ENCODE results near the gene CSRP3.

Gene CSRP3

DNA sequence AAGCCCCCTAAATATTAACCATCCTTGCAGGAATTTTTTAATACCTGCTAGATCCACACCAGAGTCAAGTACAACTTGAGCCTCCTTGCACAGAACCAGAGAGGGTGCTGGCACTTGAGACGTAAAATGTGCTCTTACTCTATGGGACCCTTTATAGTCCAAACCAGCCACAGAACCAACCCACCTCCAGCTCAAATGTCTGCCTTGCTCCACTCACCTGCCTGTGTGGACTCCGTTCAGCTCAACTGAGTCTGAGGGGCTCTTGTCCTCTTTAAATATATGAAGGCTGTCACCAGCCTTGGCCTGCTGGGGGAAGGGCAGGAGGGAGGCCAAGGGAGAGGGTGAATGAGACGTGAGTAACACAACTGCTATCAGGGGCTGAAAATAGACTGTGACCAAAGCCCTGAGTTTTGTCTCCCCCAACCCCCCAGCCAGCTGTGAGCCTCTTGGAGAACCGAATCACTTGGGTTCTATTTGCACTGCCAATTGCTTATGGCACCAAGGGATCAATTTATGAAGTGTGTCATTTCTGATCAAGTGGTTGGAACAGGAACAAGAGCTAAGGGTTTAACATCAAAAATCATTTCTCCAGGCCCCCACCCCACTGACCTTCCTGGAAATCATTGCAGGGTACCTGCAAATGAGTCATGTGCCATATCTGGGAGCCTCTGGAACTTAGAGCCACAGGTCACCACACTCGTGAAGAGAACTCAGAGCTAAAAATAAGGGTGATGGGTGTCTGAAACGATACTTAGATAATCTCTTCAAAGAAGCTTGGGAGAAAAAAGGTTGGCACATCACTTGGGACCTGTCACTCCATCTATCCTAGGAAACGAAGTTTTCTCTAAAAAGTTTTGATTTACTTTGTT lies at the start of gene CSRP3:
CSRP3 (minus strand) TSS at position 247 of the 869 bp plus-strand sequence. CDS start 9,535 bp downstream, outside the sequence.
- DNase-seq (ENCODE audit: low read depth): no peak
- no peak within 1 kb of the TSS for H3K4me3 ChIP-seq (ENCODE audit: low read depth, low read length)
- TF ChIP-seq MAX (IDR thresholded peaks at IDR 0.05; ENCODE audit: low read depth, low read length): no peak
- TF ChIP-seq POLR2A (IDR thresholded peaks at IDR 0.05; ENCODE audit: extremely low read depth, insufficient read length): no peak
- no peak for TF ChIP-seq MYC (IDR thresholded peaks at IDR 0.05; ENCODE audit: low read depth, low read length)

- TF ChIP-seq POLR2A (IDR thresholded peaks at IDR 0.05; ENCODE audit: extremely low read depth, insufficient read length): no peak
- H3K4me3 ChIP-seq (ENCODE audit: low read depth, low read length): no peak overlapping the region
- DNase-seq (ENCODE audit: low read depth): no peak
These were observed 49.8 kb upstream of the CSRP3 start for GRCh38 chr11:19251577-19251976.

GRCh38 chr11:19246816-19247215 lies 45.0 kb upstream of the CSRP3 start:
- TF ChIP-seq, protein P1, sequence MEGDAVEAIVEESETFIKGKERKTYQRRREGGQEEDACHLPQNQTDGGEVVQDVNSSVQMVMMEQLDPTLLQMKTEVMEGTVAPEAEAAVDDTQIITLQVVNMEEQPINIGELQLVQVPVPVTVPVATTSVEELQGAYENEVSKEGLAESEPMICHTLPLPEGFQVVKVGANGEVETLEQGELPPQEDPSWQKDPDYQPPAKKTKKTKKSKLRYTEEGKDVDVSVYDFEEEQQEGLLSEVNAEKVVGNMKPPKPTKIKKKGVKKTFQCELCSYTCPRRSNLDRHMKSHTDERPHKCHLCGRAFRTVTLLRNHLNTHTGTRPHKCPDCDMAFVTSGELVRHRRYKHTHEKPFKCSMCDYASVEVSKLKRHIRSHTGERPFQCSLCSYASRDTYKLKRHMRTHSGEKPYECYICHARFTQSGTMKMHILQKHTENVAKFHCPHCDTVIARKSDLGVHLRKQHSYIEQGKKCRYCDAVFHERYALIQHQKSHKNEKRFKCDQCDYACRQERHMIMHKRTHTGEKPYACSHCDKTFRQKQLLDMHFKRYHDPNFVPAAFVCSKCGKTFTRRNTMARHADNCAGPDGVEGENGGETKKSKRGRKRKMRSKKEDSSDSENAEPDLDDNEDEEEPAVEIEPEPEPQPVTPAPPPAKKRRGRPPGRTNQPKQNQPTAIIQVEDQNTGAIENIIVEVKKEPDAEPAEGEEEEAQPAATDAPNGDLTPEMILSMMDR (IDR thresholded peaks at IDR 0.05; ENCODE audit: low read depth, low read length): no peak
- TF ChIP-seq MAX (IDR thresholded peaks at IDR 0.05; ENCODE audit: low read depth, low read length) (no peak), POLR2A (IDR thresholded peaks at IDR 0.05; ENCODE audit: extremely low read depth, insufficient read length) (no peak), MYC (IDR thresholded peaks at IDR 0.05; ENCODE audit: low read depth, low read length) (no peak)
- H3K4me3 ChIP-seq (ENCODE audit: low read depth, low read length): no peak overlapping the region
- no peak for DNase-seq (ENCODE audit: low read depth)

GRCh38 chr11:19245351-19245750 lies 43.6 kb upstream of the CSRP3 start:
- H3K4me3 ChIP-seq (ENCODE audit: low read depth, low read length): no peak overlapping the region
- DNase-seq (ENCODE audit: low read depth): no peak
- no peak for TF ChIP-seq POLR2A (IDR thresholded peaks at IDR 0.05; ENCODE audit: extremely low read depth, insufficient read length)
- TF ChIP-seq MAX (IDR thresholded peaks at IDR 0.05; ENCODE audit: low read depth, low read length): no peak
- TF ChIP-seq, protein P1 (IDR thresholded peaks at IDR 0.05; ENCODE audit: low read depth, low read length): no peak
- TF ChIP-seq MYC (IDR thresholded peaks at IDR 0.05; ENCODE audit: low read depth, low read length): no peak

DNA sequence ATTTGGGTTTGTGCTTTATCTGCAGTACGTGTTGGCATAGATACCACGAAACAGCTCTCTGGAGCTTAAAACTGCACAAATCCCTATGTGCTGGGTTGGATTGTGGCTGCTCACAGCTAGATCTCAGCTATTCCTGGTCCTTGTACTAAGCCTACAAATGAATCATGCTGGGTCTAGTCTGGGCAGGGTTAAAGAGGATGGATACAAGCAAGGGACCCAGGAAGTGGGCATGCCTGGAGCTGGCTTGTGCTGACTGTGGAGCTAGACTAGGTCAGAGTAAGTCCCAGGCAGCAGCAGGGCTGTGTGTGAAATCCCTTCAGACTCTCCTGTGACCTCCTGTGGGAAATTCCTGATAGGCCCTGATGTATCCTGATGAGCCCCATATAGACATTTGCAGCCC lies 42.8 kb upstream of the CSRP3 start:
- H3K4me3 ChIP-seq (ENCODE audit: low read depth, low read length): no peak overlapping the region
- DNase-seq (ENCODE audit: low read depth): peak; percentile 47
- TF ChIP-seq, protein P1 (IDR thresholded peaks at IDR 0.05; ENCODE audit: low read depth, low read length): no peak
- TF ChIP-seq POLR2A (IDR thresholded peaks at IDR 0.05; ENCODE audit: extremely low read depth, insufficient read length) (no peak), MYC (IDR thresholded peaks at IDR 0.05; ENCODE audit: low read depth, low read length) (no peak), MAX (IDR thresholded peaks at IDR 0.05; ENCODE audit: low read depth, low read length) (no peak)

DNA sequence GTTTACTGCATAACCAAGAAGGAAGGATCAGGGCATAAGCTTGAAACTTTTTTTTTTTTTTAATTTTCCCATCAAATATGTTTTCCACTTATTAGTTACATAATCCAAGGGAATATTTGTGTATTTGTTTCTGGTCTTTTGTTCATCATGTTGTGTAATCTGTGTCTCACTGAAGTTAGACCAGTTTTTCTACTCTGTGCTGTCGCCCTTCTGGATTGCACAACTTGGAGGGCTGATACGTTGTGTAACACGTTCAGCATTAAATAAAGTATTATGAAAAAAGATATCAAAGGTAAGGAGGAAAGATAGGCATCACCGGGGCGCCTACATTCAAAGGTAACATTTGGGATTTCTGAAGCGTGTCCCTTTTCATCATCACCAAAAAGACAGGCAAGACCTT lies 42.3 kb upstream of the CSRP3 start:
- H3K4me3 ChIP-seq (ENCODE audit: low read depth, low read length): no peak overlapping the region
- DNase-seq (ENCODE audit: low read depth): peak; percentile 75
- TF ChIP-seq POLR2A (IDR thresholded peaks at IDR 0.05; ENCODE audit: extremely low read depth, insufficient read length): no peak

- peak; percentile 50 for DNase-seq (ENCODE audit: low read depth)
- no peak overlapping the region for H3K4me3 ChIP-seq (ENCODE audit: low read depth, low read length)
- TF ChIP-seq, protein P1 (IDR thresholded peaks at IDR 0.05; ENCODE audit: low read depth, low read length): no peak
- TF ChIP-seq MYC (IDR thresholded peaks at IDR 0.05; ENCODE audit: low read depth, low read length) (no peak), MAX (IDR thresholded peaks at IDR 0.05; ENCODE audit: low read depth, low read length) (no peak), POLR2A (IDR thresholded peaks at IDR 0.05; ENCODE audit: extremely low read depth, insufficient read length) (no peak)
These were observed 41.8 kb upstream of the CSRP3 start for GRCh38 chr11:19243613-19244012.
